Bronchial epithelial cell (primary cell): Measurements from ENCODE around the gene PHF13. TPM values are rescaled to one million over a fixed set of nuclear protein-coding genes. Genes with fewer than 3 reads are reported as not detected.

Source experiments
- DNase-seq: peaks from one replicate; pipeline ENCODE4 v3.0.0-alpha.2; 2010; ENCODE audit warnings: low read depth
- FAIRE-seq: peaks from 2 replicates; lab custom pipeline; 2011; peaks lifted over from hg19 to GRCh38; lab: Jason Lieb, UNC
- H3K27me3 ChIP-seq: 2 replicates; pipeline ENCODE4 v1.5.1; 2011; ENCODE audit warnings: low read length; ENCODE audit not compliant: control insufficient read depth, insufficient read depth
- H3K36me3 ChIP-seq: 2 replicates; pipeline ENCODE4 v1.5.1; 2011; ENCODE audit warnings: low read length; ENCODE audit not compliant: control insufficient read depth, insufficient read depth
- H3K4me3 ChIP-seq: 2 replicates; pipeline ENCODE4 v1.5.1; 2011; ENCODE audit warnings: mild to moderate bottlenecking, low read depth, low read length, control low read depth
- CTCF ChIP-seq: IDR thresholded peaks from 2 replicates; pipeline ENCODE4 v1.5.1; 2011; ENCODE audit warnings: mild to moderate bottlenecking, moderate library complexity, low read length, control low read depth, inconsistent platforms; ENCODE audit not compliant: insufficient read depth, severe bottlenecking
- total RNA-seq: library from RNA; depleted of rRNA; stranded (reverse); fragments of >200 nt; gene quantifications from 2 replicates; pipeline ENCODE4 v1.2.1, GENCODE V29; 2014

PHF13 gene
- total RNA-seq, 1 donor from 2014 or later, result 6.1 TPM

- Histone ChIP-seq H3K36me3 (peaks cover 16% of the 10 kb centered on the region), H3K4me3 (no peak overlapping the region), H3K27me3 (no peaks in the 10 kb centered on the region)
- DNase-seq, result no peak
- no peak for FAIRE-seq
- no peak for TF ChIP-seq CTCF
Measured at GRCh38 chr1:6666696-6667095, 53.2 kb downstream of the PHF13 start.

GRCh38 chr1:6667139-6667538 lies 53.6 kb downstream of the PHF13 start:
- TF ChIP-seq CTCF, result no peak
- Histone ChIP-seq H3K36me3 (peaks cover 16% of the 10 kb centered on the region), H3K4me3 (no peak overlapping the region), H3K27me3 (no peaks in the 10 kb centered on the region)
- DNase-seq, result no peak
- FAIRE-seq, result no peak

GRCh38 chr1:6668503-6668902 lies 55.0 kb downstream of the PHF13 start:
- no peak for FAIRE-seq
- H3K36me3 ChIP-seq, result peaks cover 13% of the 10 kb centered on the region

GRCh38 chr1:6672558-6672957 lies 59.0 kb downstream of the PHF13 start:
- Histone ChIP-seq H3K27me3 (no peaks in the 10 kb centered on the region), H3K4me3 (no peak overlapping the region), H3K36me3 (peaks cover 4% of the 10 kb centered on the region)
- DNase-seq, result no peak
- no peak for FAIRE-seq
- no peak for TF ChIP-seq CTCF

More at GRCh38 chr1:6668503-6668902, 55.0 kb downstream of the PHF13 start:
- no peak for TF ChIP-seq CTCF
- no peak overlapping the region for H3K4me3 ChIP-seq
- no peak for DNase-seq
- no peaks in the 10 kb centered on the region for H3K27me3 ChIP-seq

Other genes with a start within 250 kb of the PHF13 start
- 88.1 and 89.8 TPM in 2 replicates for gene ACOT7, start 220.0 kb upstream of the PHF13 start, total RNA-seq
- gene HES2, start 193.8 kb upstream of the PHF13 start, total RNA-seq, result 98.1 and 116 TPM in 2 replicates
- 4.5 and 8.4 TPM in 2 replicates for gene ESPN, start 189.0 kb upstream of the PHF13 start, total RNA-seq
- gene TNFRSF25, start 147.6 kb upstream of the PHF13 start, total RNA-seq, result 20.5 and 30.3 TPM in 2 replicates
- 42.9 and 45.2 TPM in 2 replicates for gene PLEKHG5, start 122.1 kb upstream of the PHF13 start, total RNA-seq
- gene NOL9, start 59.2 kb upstream of the PHF13 start, total RNA-seq, result 12.3 and 14.2 TPM in 2 replicates
- not detected in 2 replicates for gene TAS1R1, start 58.4 kb upstream of the PHF13 start, total RNA-seq
- gene ZBTB48, start 33.7 kb upstream of the PHF13 start, total RNA-seq, result 18.7 and 19.7 TPM in 2 replicates
- 30.2 and 38.7 TPM in 2 replicates for gene KLHL21, start 10.9 kb upstream of the PHF13 start, total RNA-seq
- 24.0 and 26.6 TPM in 2 replicates for gene THAP3, start 11.1 kb downstream of the PHF13 start, total RNA-seq
- gene DNAJC11, start 88.1 kb downstream of the PHF13 start, total RNA-seq, result 17.9 and 31.1 TPM in 2 replicates
- 62.3 and 68.2 TPM in 2 replicates for gene CAMTA1, start 171.7 kb downstream of the PHF13 start, total RNA-seq